WTC11 (cell line): ENCODE results near the gene KCNT2. TPM values are rescaled to one million over a fixed set of nuclear protein-coding genes. Genes with fewer than 3 reads are reported as not detected.

ENCODE experiments used
- ATAC-seq: fragments of 200-7000 bp; cut with Tn5 transposase; 2 replicates; pipeline ENCODE4 v1.10.0; 2021; ENCODE audit warnings: mild to moderate bottlenecking, moderate library complexity
- CTCF ChIA-PET: fragments of 300-600 bp; sonication (Branson Sonifier 250); formaldehyde crosslinking; loops from one replicate; lab custom pipeline; 2021; ENCODE audit warnings: antibody characterized with exemption; lab: Charles Lee
- POLR2A ChIA-PET: fragments of 350-600 bp; sonication (Branson Sonifier 250); formaldehyde crosslinking; loops from one replicate; lab custom pipeline; 2021; ENCODE audit warnings: antibody characterized with exemption; lab: Charles Lee
- DNase-seq: peaks from one replicate; pipeline ENCODE4 v3.0.0; 2021; ENCODE audit warnings: low spot score
- H3K27ac Mint-ChIP-seq: 2 replicates; pipeline ENCODE4 v1.8.0; 2021; ENCODE audit warnings: mixed read lengths
- H3K27me3 Mint-ChIP-seq: 2 replicates; pipeline ENCODE4 v1.8.0; 2021; ENCODE audit warnings: low read depth, mild to moderate bottlenecking, moderate library complexity, mixed read lengths
- H3K36me3 Mint-ChIP-seq: 2 replicates; pipeline ENCODE4 v1.8.0; 2021; ENCODE audit warnings: mixed read lengths
- H3K4me1 Mint-ChIP-seq: 2 replicates; pipeline ENCODE4 v1.8.0; 2022; ENCODE audit warnings: mixed read lengths
- H3K4me3 Mint-ChIP-seq: 2 replicates; pipeline ENCODE4 v1.8.0; 2021; ENCODE audit warnings: mild to moderate bottlenecking, moderate library complexity, mixed read lengths
- H3K9me3 Mint-ChIP-seq: 2 replicates; pipeline ENCODE4 v1.8.0; 2021; ENCODE audit warnings: mixed read lengths
- ATF1 ChIP-seq: sonication (generic); formaldehyde crosslinking; IDR thresholded peaks from 2 replicates; pipeline ENCODE4 v1.8.1; 2023; ENCODE audit warnings: mild to moderate bottlenecking, moderate library complexity, missing genetic modification reagents
- CREM ChIP-seq: sonication (generic); formaldehyde crosslinking; IDR thresholded peaks from 2 replicates; pipeline ENCODE4 v1.8.1; 2022; ENCODE audit warnings: mild to moderate bottlenecking, missing genetic modification reagents, moderate library complexity
- FOXP1 ChIP-seq: sonication (generic); formaldehyde crosslinking; IDR thresholded peaks from 2 replicates; pipeline ENCODE4 v1.8.0; 2022; ENCODE audit warnings: missing genetic modification reagents, mild to moderate bottlenecking, moderate library complexity, borderline replicate concordance
- JAZF1 ChIP-seq: fragments of 250-450 bp; sonication (Bioruptor Pico); IDR thresholded peaks from 2 replicates; pipeline ENCODE4 v1.9.0; 2021; ENCODE audit warnings: moderate library complexity, mild to moderate bottlenecking, inconsistent platforms
- NFATC4 ChIP-seq: fragments of 250-450 bp; sonication (Bioruptor Pico); IDR thresholded peaks from 2 replicates; pipeline ENCODE4 v1.9.0; 2021; ENCODE audit warnings: mild to moderate bottlenecking
- NFE2L1 ChIP-seq: sonication (generic); formaldehyde crosslinking; IDR thresholded peaks from 2 replicates; pipeline ENCODE4 v1.8.1; 2023; ENCODE audit warnings: missing genetic modification reagents
- OVOL2 ChIP-seq: fragments of 250-450 bp; sonication (Bioruptor Pico); IDR thresholded peaks from 2 replicates; pipeline ENCODE4 v1.9.0; 2021; ENCODE audit warnings: mild to moderate bottlenecking, borderline replicate concordance
- SMAD4 ChIP-seq: sonication (generic); formaldehyde crosslinking; IDR thresholded peaks from 2 replicates; pipeline ENCODE4 v1.8.0; 2022; ENCODE audit warnings: mild to moderate bottlenecking, missing genetic modification reagents
- SOX15 ChIP-seq: fragments of 250-450 bp; sonication (Bioruptor Pico); IDR thresholded peaks from 2 replicates; pipeline ENCODE4 v1.9.0; 2021; ENCODE audit warnings: mild to moderate bottlenecking
- SP1 ChIP-seq: sonication (generic); formaldehyde crosslinking; conservative IDR thresholded peaks from 2 replicates; pipeline ENCODE4 v1.8.1; 2022; ENCODE audit warnings: missing genetic modification reagents
- TEAD4 ChIP-seq: sonication (generic); formaldehyde crosslinking; IDR thresholded peaks from 2 replicates; pipeline ENCODE4 v1.8.0; 2022; ENCODE audit warnings: mild to moderate bottlenecking, missing genetic modification reagents
- ZNF219 ChIP-seq: sonication (generic); formaldehyde crosslinking; IDR thresholded peaks from 2 replicates; pipeline ENCODE4 v1.8.0; 2023; ENCODE audit warnings: missing genetic modification reagents, mild to moderate bottlenecking, borderline replicate concordance
- total RNA-seq: library from RNA; stranded (reverse); gene quantifications from 3 replicates; pipeline ENCODE4 v1.2.3, GENCODE V29; 2021
- TF ChIP-seq, protein P1 (sequence below): sonication (generic); formaldehyde crosslinking; IDR thresholded peaks from 2 replicates; pipeline ENCODE4 v1.8.1; 2023; ENCODE audit warnings: mild to moderate bottlenecking, missing genetic modification reagents, borderline replicate concordance
- TF ChIP-seq, protein P2 (sequence below): sonication (generic); formaldehyde crosslinking; IDR thresholded peaks from 2 replicates; pipeline ENCODE4 v1.8.1; 2022; ENCODE audit warnings: missing genetic modification reagents, borderline replicate concordance
- TF ChIP-seq, protein P3 (sequence below): sonication (generic); formaldehyde crosslinking; IDR thresholded peaks from 2 replicates; pipeline ENCODE4 v1.8.1; 2022; ENCODE audit warnings: mild to moderate bottlenecking, moderate library complexity, missing genetic modification reagents
- TF ChIP-seq, protein P4 (sequence below): sonication (generic); formaldehyde crosslinking; IDR thresholded peaks from 2 replicates; pipeline ENCODE4 v1.8.1; 2023; ENCODE audit warnings: mild to moderate bottlenecking, missing genetic modification reagents, moderate library complexity
- TF ChIP-seq, protein P5 (sequence below): sonication (generic); formaldehyde crosslinking; IDR thresholded peaks from 2 replicates; pipeline ENCODE4 v1.8.0; 2023; ENCODE audit warnings: mild to moderate bottlenecking, missing genetic modification reagents
- TF ChIP-seq, protein P6 (sequence below): fragments of 250-450 bp; sonication (Bioruptor Pico); IDR thresholded peaks from 2 replicates; pipeline ENCODE4 v1.9.0; 2021; ENCODE audit warnings: moderate library complexity, mild to moderate bottlenecking, inconsistent platforms, borderline replicate concordance
- TF ChIP-seq, protein P7 (sequence below): sonication (generic); formaldehyde crosslinking; IDR thresholded peaks from 2 replicates; pipeline ENCODE4 v1.8.0; 2022; ENCODE audit warnings: mild to moderate bottlenecking, missing genetic modification reagents
- TF ChIP-seq, protein P8 (sequence below): sonication (generic); formaldehyde crosslinking; IDR thresholded peaks from 2 replicates; pipeline ENCODE4 v1.8.1; 2023; ENCODE audit warnings: mild to moderate bottlenecking, missing genetic modification reagents, moderate library complexity

The KCNT2 gene
- total RNA-seq, 1 experiment from 2014 or later = 11.6 TPM

DNA sequence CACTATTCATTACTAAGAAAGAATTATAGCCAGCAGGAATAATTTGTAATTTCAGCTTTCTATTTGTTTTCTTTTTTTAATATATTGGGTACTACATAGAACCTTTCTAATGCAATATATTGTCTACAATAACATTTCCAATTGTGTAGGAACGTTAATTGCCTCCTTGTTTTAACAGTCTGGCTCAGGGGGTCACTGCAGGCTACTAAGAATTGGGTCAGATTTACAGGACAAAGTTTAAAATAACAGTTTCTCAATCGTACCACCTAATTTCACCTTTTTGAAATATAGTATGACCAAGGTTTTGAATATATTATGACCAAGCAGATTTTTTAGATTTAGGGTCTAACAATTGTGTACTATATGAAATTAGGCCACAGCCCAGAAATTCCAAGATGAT lies 46.0 kb upstream of the KCNT2 start (continued):
- TF ChIP-seq, protein P1, sequence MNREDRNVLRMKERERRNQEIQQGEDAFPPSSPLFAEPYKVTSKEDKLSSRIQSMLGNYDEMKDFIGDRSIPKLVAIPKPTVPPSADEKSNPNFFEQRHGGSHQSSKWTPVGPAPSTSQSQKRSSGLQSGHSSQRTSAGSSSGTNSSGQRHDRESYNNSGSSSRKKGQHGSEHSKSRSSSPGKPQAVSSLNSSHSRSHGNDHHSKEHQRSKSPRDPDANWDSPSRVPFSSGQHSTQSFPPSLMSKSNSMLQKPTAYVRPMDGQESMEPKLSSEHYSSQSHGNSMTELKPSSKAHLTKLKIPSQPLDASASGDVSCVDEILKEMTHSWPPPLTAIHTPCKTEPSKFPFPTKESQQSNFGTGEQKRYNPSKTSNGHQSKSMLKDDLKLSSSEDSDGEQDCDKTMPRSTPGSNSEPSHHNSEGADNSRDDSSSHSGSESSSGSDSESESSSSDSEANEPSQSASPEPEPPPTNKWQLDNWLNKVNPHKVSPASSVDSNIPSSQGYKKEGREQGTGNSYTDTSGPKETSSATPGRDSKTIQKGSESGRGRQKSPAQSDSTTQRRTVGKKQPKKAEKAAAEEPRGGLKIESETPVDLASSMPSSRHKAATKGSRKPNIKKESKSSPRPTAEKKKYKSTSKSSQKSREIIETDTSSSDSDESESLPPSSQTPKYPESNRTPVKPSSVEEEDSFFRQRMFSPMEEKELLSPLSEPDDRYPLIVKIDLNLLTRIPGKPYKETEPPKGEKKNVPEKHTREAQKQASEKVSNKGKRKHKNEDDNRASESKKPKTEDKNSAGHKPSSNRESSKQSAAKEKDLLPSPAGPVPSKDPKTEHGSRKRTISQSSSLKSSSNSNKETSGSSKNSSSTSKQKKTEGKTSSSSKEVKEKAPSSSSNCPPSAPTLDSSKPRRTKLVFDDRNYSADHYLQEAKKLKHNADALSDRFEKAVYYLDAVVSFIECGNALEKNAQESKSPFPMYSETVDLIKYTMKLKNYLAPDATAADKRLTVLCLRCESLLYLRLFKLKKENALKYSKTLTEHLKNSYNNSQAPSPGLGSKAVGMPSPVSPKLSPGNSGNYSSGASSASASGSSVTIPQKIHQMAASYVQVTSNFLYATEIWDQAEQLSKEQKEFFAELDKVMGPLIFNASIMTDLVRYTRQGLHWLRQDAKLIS (CRISPR knock-in tag) = no peak
- no peak for TF ChIP-seq FOXP1 (CRISPR knock-in tag)
- no peak for TF ChIP-seq JAZF1 (CRISPR knock-in tag)
- no peak for TF ChIP-seq NFATC4 (CRISPR knock-in tag)
- TF ChIP-seq SOX15 (CRISPR knock-in tag) = no peak
- TF ChIP-seq, all 79 proteins: peak for 0

DNA sequence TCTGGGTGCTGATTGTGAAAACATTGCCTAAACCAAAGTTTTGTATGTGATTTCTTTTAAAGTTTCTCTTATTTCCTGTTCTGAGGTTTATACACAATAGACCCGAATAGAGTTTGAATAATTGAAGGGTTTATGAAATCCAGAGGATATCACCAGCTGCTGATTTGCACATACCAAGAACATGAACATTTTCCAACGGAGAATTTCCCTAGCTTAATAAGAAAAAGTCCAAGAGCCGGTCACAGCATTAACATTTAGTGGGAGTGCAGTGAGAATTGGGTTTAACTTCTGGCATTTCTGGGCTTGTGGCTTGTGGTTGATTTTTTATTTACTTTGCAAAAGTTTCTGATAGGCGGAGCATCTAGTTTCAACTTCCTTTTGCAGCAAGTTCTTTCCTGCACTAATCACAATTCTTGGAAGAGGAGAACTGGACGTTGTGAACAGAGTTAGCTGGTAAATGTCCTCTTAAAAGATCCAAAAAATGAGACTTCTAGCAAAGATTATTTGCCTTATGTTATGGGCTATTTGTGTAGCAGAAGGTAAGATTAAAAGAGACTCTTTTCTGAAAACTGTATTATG lies 43.5 kb upstream of the KCNT2 start, which contains the start of gene CFH:
Gene CFH, plus strand, starts transcription at position 407 of the 579 bp plus-strand sequence. Its CDS starts 75 bp downstream, at position 482.
- Mint-ChIP-seq H3K9me3 (no peaks in the 10 kb centered on the region), H3K4me3 (no peak within 1 kb of the TSS), H3K36me3 (no peaks in the 10 kb centered on the region), H3K4me1 (peaks cover 14% of the 10 kb centered on the region; the same call in 1 of the 2 replicates), H3K27me3 (no peaks in the 10 kb centered on the region), H3K27ac (no peak within 1 kb of the TSS)
- DNase-seq (no peak), ATAC-seq (no peak)
- ChIA-PET POLR2A (no interaction called here), CTCF (no interaction called here)
- TF ChIP-seq, protein P2, sequence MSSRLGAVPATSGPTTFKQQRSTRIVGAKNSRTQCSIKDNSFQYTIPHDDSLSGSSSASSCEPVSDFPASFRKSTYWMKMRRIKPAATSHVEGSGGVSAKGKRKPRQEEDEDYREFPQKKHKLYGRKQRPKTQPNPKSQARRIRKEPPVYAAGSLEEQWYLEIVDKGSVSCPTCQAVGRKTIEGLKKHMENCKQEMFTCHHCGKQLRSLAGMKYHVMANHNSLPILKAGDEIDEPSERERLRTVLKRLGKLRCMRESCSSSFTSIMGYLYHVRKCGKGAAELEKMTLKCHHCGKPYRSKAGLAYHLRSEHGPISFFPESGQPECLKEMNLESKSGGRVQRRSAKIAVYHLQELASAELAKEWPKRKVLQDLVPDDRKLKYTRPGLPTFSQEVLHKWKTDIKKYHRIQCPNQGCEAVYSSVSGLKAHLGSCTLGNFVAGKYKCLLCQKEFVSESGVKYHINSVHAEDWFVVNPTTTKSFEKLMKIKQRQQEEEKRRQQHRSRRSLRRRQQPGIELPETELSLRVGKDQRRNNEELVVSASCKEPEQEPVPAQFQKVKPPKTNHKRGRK (CRISPR knock-in tag) = no peak
- TF ChIP-seq, protein P3, sequence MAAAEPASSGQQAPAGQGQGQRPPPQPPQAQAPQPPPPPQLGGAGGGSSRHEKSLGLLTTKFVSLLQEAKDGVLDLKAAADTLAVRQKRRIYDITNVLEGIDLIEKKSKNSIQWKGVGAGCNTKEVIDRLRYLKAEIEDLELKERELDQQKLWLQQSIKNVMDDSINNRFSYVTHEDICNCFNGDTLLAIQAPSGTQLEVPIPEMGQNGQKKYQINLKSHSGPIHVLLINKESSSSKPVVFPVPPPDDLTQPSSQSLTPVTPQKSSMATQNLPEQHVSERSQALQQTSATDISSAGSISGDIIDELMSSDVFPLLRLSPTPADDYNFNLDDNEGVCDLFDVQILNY (CRISPR knock-in tag) = no peak
- no peak for TF ChIP-seq SP1 (CRISPR knock-in tag)
- no peak for TF ChIP-seq TEAD4
- no peak for TF ChIP-seq NFE2L1 (CRISPR knock-in tag)
- TF ChIP-seq OVOL2 (CRISPR knock-in tag) = no peak
- no peak for TF ChIP-seq ATF1 (CRISPR knock-in tag)
- TF ChIP-seq, protein P4, sequence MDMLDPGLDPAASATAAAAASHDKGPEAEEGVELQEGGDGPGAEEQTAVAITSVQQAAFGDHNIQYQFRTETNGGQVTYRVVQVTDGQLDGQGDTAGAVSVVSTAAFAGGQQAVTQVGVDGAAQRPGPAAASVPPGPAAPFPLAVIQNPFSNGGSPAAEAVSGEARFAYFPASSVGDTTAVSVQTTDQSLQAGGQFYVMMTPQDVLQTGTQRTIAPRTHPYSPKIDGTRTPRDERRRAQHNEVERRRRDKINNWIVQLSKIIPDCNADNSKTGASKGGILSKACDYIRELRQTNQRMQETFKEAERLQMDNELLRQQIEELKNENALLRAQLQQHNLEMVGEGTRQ (CRISPR knock-in tag) = no peak
- TF ChIP-seq SMAD4 (CRISPR knock-in tag) = no peak
- no peak for TF ChIP-seq CREM (CRISPR knock-in tag)

DNA sequence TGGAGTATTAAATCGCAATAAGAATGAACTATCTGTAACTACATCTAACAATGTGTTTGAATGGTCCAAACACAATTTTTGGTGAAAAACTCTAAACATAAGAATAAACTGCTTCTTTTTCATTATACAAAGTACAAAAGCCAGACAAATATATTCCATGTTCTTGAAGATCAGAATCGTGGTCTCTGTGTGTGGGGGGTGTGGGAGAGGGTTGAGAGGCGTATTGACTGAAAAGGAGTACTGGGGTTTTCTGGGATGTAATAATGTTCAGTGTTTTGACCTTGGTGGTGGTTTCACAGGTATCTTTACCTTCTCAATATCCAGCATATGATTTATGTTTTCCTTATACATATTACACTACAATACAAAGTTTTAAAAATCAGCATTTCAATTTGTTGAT lies 42.8 kb upstream of the KCNT2 start:
- no peak overlapping the region for H3K27ac Mint-ChIP-seq
- ChIA-PET POLR2A (interaction anchor here (1.3 kb wide), 1 partner anchor 42 kb away, joined by 3 read pairs; no protein-coding TSS in a partner anchor), CTCF (no interaction called here)
- no peaks in the 10 kb centered on the region for H3K36me3 Mint-ChIP-seq
- no peaks in the 10 kb centered on the region for H3K27me3 Mint-ChIP-seq
- H3K9me3 Mint-ChIP-seq = no peaks in the 10 kb centered on the region
- H3K4me1 Mint-ChIP-seq = peaks cover 14% of the 10 kb centered on the region; the same call in 1 of the 2 replicates
- TF ChIP-seq, protein P5, sequence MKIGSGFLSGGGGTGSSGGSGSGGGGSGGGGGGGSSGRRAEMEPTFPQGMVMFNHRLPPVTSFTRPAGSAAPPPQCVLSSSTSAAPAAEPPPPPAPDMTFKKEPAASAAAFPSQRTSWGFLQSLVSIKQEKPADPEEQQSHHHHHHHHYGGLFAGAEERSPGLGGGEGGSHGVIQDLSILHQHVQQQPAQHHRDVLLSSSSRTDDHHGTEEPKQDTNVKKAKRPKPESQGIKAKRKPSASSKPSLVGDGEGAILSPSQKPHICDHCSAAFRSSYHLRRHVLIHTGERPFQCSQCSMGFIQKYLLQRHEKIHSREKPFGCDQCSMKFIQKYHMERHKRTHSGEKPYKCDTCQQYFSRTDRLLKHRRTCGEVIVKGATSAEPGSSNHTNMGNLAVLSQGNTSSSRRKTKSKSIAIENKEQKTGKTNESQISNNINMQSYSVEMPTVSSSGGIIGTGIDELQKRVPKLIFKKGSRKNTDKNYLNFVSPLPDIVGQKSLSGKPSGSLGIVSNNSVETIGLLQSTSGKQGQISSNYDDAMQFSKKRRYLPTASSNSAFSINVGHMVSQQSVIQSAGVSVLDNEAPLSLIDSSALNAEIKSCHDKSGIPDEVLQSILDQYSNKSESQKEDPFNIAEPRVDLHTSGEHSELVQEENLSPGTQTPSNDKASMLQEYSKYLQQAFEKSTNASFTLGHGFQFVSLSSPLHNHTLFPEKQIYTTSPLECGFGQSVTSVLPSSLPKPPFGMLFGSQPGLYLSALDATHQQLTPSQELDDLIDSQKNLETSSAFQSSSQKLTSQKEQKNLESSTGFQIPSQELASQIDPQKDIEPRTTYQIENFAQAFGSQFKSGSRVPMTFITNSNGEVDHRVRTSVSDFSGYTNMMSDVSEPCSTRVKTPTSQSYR (CRISPR knock-in tag) = no peak
- TF ChIP-seq, protein P6, sequence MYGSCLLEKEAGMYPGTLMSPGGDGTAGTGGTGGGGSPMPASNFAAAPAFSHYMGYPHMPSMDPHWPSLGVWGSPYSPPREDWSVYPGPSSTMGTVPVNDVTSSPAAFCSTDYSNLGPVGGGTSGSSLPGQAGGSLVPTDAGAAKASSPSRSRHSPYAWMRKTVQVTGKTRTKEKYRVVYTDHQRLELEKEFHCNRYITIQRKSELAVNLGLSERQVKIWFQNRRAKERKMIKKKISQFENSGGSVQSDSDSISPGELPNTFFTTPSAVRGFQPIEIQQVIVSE (CRISPR knock-in tag) = no peak
- TF ChIP-seq, protein P7, sequence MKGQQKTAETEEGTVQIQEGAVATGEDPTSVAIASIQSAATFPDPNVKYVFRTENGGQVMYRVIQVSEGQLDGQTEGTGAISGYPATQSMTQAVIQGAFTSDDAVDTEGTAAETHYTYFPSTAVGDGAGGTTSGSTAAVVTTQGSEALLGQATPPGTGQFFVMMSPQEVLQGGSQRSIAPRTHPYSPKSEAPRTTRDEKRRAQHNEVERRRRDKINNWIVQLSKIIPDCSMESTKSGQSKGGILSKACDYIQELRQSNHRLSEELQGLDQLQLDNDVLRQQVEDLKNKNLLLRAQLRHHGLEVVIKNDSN (CRISPR knock-in tag) = no peak
- TF ChIP-seq, protein P8, sequence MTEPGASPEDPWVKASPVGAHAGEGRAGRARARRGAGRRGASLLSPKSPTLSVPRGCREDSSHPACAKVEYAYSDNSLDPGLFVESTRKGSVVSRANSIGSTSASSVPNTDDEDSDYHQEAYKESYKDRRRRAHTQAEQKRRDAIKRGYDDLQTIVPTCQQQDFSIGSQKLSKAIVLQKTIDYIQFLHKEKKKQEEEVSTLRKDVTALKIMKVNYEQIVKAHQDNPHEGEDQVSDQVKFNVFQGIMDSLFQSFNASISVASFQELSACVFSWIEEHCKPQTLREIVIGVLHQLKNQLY = no peak
- TF ChIP-seq ZNF219 = no peak
- ATAC-seq = no peak
- H3K4me3 Mint-ChIP-seq = no peak overlapping the region
- DNase-seq = no peak
